ENCODE results near the gene PRKCQ.

- TF ChIP-seq CTCF (optimal IDR thresholded peaks at IDR 0.05 in 1 of 3, IDR thresholded peaks at IDR 0.05 in 1 of 3, conservative IDR thresholded peaks at IDR 0.05 in 1 of 3; ENCODE audit: extremely low read depth in 1 of 3, insufficient read depth in 2 of 3, low read length in 3 of 3) (no peak), EZH2 (IDR thresholded peaks at IDR 0.05; ENCODE audit: low read length) (no peak)
Observed at GRCh38 chr10:6511347-6511746, 68.7 kb downstream of the PRKCQ start.

Data from keratinocyte (primary cell).